ENCODE results near the gene PDSS2.
"Not testable (repeated sequence)": the region's sequence is repeated elsewhere in the genome, so short reads cannot be mapped to it uniquely, and the experiment has no call there.

The PDSS2 gene

DNA sequence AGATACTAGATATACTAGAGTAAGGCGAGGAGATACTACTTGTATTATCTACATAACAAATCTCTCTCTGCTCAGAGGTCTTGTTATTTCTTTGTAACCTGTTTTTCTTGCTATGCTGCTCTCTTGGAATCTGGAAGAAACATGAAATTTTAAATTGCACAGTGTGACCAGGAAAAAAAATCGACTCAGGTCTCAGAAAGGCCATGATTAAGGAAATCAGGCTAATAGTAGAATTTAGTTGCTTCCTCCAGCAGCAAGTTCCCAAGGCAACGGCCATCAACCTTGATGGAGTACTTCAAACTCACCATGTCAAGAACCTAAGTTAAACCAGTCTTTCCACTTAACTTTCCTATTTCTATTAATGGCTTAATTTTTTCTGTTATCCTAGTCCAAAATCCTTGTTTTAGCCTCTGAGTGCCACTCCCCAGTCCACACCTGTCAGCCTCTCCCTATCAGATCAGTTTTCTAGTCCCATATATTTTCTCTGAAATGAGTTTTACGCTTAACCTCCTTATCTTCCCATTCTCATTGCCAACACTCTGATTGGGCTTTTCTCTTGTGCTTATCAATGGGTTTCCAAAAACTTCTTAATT lies 256.4 kb downstream of the PDSS2 start:
- Histone ChIP-seq H3K9me3 (ENCODE audit: control insufficient read depth, insufficient read depth, low read length) (no peaks in the 10 kb centered on the region), H3K4me3 (ENCODE audit: low read length) (no peak overlapping the region), H3F3A (ENCODE audit: control insufficient read depth, insufficient read depth) (no peaks in the 10 kb centered on the region), H3K9me2 (replicated peaks; ENCODE audit: control insufficient read depth, low read length) (no peaks in the 10 kb centered on the region), H3K36me3 (ENCODE audit: control insufficient read depth, low read length) (no peaks in the 10 kb centered on the region), H3K4me2 (ENCODE audit: low read length) (no peak overlapping the region), H3K27me3 (ENCODE audit: control insufficient read depth, low read length) (no peaks in the 10 kb centered on the region), H3K4me1 (ENCODE audit: control insufficient read depth, low read length) (no peaks in the 10 kb centered on the region), H3K79me2 (ENCODE audit: control insufficient read depth, low read length) (no peaks in the 10 kb centered on the region), H4K20me1 (ENCODE audit: control insufficient read depth, insufficient read depth, low read depth, low read length) (no peaks in the 10 kb centered on the region), H3K27ac (ENCODE audit: low read depth, low read length) (no peak overlapping the region)
- no peak for TF ChIP-seq EZH2phosphoT487 (IDR thresholded peaks at IDR 0.05; ENCODE audit: borderline replicate concordance, low read length)
- TF ChIP-seq, protein P1, sequence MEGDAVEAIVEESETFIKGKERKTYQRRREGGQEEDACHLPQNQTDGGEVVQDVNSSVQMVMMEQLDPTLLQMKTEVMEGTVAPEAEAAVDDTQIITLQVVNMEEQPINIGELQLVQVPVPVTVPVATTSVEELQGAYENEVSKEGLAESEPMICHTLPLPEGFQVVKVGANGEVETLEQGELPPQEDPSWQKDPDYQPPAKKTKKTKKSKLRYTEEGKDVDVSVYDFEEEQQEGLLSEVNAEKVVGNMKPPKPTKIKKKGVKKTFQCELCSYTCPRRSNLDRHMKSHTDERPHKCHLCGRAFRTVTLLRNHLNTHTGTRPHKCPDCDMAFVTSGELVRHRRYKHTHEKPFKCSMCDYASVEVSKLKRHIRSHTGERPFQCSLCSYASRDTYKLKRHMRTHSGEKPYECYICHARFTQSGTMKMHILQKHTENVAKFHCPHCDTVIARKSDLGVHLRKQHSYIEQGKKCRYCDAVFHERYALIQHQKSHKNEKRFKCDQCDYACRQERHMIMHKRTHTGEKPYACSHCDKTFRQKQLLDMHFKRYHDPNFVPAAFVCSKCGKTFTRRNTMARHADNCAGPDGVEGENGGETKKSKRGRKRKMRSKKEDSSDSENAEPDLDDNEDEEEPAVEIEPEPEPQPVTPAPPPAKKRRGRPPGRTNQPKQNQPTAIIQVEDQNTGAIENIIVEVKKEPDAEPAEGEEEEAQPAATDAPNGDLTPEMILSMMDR (IDR thresholded peaks at IDR 0.05; ENCODE audit: low read depth, low read length, poor library complexity, severe bottlenecking): no peak

DNA sequence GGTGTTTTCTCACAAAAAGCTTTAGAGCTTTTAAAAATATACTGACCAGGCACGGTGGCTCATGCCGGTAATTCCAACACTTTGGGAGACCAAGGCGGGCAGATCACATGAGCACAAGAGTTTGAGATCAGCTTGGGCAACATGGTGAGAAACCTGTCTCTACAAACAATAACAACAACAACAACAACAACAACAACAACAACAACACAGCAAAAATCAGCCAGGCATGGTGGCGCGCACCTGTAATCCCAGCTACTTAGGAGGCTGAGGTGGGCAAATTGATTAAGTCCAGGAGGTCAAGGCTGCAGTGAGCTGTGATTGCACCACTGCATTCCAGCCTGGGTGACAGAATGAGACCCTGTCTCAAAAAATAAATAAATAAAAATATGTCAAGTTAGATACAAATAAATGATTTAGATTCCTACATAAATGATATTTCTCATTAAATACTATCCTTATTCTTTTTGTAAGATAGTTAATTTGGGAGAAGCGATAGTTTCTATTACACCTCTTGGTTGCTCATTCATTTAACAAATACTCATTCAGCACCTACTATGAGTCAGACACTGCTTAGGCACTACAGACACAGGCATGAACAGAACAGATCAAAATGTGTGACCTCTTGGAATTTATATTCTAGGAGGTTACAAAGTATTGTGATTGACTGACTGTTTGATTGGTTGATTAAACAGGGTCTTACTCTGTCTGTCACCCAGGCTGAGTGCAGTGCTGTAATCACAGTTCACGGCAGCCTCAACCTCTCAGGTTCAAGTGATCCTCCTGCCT lies 260.5 kb downstream of the PDSS2 start:
- Histone ChIP-seq H3K27ac (ENCODE audit: low read depth, low read length) (no peak overlapping the region), H3K4me3 (ENCODE audit: low read length) (no peak overlapping the region), H3K4me1 (ENCODE audit: control insufficient read depth, low read length) (no peaks in the 10 kb centered on the region), H3K4me2 (ENCODE audit: low read length) (no peak overlapping the region), H4K20me1 (ENCODE audit: control insufficient read depth, insufficient read depth, low read depth, low read length) (no peaks in the 10 kb centered on the region), H3K36me3 (ENCODE audit: control insufficient read depth, low read length) (no peaks in the 10 kb centered on the region), H3K27me3 (ENCODE audit: control insufficient read depth, low read length) (no peaks in the 10 kb centered on the region), H3K9me3 (ENCODE audit: control insufficient read depth, insufficient read depth, low read length) (no peaks in the 10 kb centered on the region), H3K79me2 (ENCODE audit: control insufficient read depth, low read length) (no peaks in the 10 kb centered on the region), H3F3A (ENCODE audit: control insufficient read depth, insufficient read depth) (no peaks in the 10 kb centered on the region), H3K9me2 (replicated peaks; ENCODE audit: control insufficient read depth, low read length) (no peaks in the 10 kb centered on the region)
- TF ChIP-seq, protein P1 (IDR thresholded peaks at IDR 0.05; ENCODE audit: low read depth, low read length, poor library complexity, severe bottlenecking): no peak
- TF ChIP-seq EZH2phosphoT487 (IDR thresholded peaks at IDR 0.05; ENCODE audit: borderline replicate concordance, low read length): no peak

DNA sequence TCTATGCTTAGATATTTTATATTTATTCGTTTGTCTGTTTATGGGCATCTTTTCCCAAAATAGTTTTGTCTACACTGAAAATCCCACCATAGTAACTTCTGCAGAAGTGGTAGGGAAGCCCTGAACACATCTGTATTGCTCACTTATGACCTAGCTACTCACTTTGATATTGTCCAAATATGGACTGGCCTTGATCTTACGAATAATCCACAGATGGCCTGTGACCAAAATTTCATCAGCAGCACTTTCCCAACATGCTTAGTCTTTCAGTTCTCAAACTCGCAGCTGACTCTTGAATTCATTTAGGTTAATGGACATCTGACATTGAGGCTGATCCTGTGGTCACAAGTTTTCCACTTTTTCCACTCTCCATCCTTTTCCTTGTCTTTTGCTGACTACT lies 263.2 kb downstream of the PDSS2 start:
- no peak for TF ChIP-seq EZH2phosphoT487 (IDR thresholded peaks at IDR 0.05; ENCODE audit: borderline replicate concordance, low read length)
- TF ChIP-seq, protein P1 (IDR thresholded peaks at IDR 0.05; ENCODE audit: low read depth, low read length, poor library complexity, severe bottlenecking): no peak
- no peaks in the 10 kb centered on the region for H3K9me3 ChIP-seq (ENCODE audit: control insufficient read depth, insufficient read depth, low read length)
- H3K36me3 ChIP-seq (ENCODE audit: control insufficient read depth, low read length): no peaks in the 10 kb centered on the region

DNA sequence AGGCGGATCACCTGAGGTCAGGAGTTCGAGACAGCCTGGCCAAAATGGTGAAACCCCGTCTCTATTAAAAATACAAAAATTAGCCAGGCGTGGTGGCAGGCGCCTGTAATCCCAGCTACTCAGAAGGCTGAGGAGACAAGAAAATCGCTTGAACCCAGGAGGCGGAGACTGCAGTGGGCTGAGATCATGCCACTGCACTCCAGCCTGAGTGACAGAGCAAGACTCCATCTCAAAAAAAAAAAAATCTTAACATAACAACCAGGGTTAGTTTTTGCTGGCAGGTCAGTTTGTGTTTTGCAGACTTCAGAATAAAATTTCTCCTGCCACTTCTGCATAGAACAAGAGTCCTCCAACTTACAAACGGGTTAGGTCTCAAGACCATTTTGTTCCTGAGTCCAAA lies 264.6 kb downstream of the PDSS2 start:
- H3K4me3 ChIP-seq (ENCODE audit: low read length); H3K27me3 ChIP-seq (ENCODE audit: control insufficient read depth, low read length); H3K4me2 ChIP-seq (ENCODE audit: low read length); H3K36me3 ChIP-seq (ENCODE audit: control insufficient read depth, low read length); H4K20me1 ChIP-seq (ENCODE audit: control insufficient read depth, insufficient read depth, low read depth, low read length); H3K9me3 ChIP-seq (ENCODE audit: control insufficient read depth, insufficient read depth, low read length); H3K27ac ChIP-seq (ENCODE audit: low read depth, low read length); H3K79me2 ChIP-seq (ENCODE audit: control insufficient read depth, low read length); H3K9me2 ChIP-seq (replicated peaks; ENCODE audit: control insufficient read depth, low read length); H3F3A ChIP-seq (ENCODE audit: control insufficient read depth, insufficient read depth); H3K4me1 ChIP-seq (ENCODE audit: control insufficient read depth, low read length): not testable (repeated sequence)

More for the DNA sequence above, 263.2 kb downstream of the PDSS2 start:
- Histone ChIP-seq H4K20me1 (ENCODE audit: control insufficient read depth, insufficient read depth, low read depth, low read length) (no peaks in the 10 kb centered on the region), H3K4me3 (ENCODE audit: low read length) (no peak overlapping the region), H3K4me1 (ENCODE audit: control insufficient read depth, low read length) (no peaks in the 10 kb centered on the region), H3K27me3 (ENCODE audit: control insufficient read depth, low read length) (no peaks in the 10 kb centered on the region), H3F3A (ENCODE audit: control insufficient read depth, insufficient read depth) (no peaks in the 10 kb centered on the region), H3K9me2 (replicated peaks; ENCODE audit: control insufficient read depth, low read length) (no peaks in the 10 kb centered on the region), H3K27ac (ENCODE audit: low read depth, low read length) (no peak overlapping the region), H3K4me2 (ENCODE audit: low read length) (no peak overlapping the region), H3K79me2 (ENCODE audit: control insufficient read depth, low read length) (no peaks in the 10 kb centered on the region)

Data from DOHH2 (cell line).